NOMO-1 treated with DMSO at 0.1 percent for 48 hours (cell line): ENCODE measurements around the gene CYREN.
"Not testable (repeated sequence)": the region's sequence is repeated elsewhere in the genome, so short reads cannot be mapped to it uniquely, and the experiment has no call there.

Source experiments
- DNase-seq: peaks from one replicate; lab custom pipeline; 2025; ENCODE audit not compliant: unreplicated experiment; lab: John Stamatoyannopoulos, UW

Gene CYREN

GRCh38 chr7:135179321-135179925, 8.9 kb upstream of the CYREN start:
- DNase-seq: no peak

GRCh38 chr7:135178364-135178763, 7.9 kb upstream of the CYREN start:
- DNase-seq: no peak

DNA sequence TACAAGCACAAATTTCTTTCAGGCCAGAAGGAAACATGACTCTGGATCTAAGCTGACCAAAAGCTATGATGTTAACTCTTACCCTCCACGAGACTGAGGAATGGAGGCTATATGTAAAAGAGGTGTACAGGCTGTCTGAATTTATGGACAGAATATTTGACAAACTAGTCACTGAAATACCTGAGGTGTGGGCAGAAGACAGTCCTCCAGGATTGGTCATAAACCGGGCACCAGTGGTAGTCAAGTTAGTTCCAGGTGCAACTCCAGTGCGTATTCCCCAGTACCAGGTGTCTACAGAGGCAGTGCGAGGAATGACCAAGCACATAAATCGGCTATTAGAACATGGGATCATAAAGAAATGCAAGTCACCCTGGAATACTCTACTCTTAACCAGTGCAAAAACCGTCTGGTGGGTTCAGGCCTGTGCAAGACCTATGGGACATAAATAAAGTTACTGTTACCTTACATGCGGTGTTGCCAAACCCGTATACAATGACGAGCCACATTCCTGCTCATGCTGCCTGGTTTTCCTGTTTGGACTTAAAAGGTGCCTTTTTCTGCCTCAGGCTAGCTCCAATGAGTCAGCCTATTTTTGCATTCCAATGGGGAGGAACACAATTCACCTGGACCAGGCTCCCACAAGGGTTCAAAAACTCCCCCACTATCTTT, 6.7 kb upstream of the CYREN start:
- DNase-seq: no peak

DNA sequence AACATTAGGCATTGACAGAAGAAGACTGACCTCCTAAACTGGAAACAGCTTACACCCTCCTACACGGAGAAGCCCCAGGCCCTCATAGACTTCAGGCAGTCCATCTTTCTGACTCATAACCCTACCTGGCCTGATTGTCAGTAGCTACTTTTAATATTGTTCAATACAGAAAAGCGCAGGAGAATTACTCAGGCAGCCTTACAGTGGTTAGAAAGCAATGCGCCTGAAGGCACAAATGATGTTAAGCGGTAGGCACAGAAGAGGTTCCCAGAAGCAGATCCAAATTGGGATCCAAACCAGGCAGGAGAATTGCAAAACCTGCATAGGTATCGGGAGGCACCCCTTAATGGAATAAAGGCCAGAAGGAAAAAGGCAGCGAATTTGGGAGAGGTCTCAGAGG, 5.4 kb upstream of the CYREN start:
- DNase-seq: no peak

GRCh38 chr7:135174941-135175340, 4.4 kb upstream of the CYREN start:
- no peak for DNase-seq

GRCh38 chr7:135173916-135174315, 3.4 kb upstream of the CYREN start:
- DNase-seq: not testable (repeated sequence)

GRCh38 chr7:135171581-135172291, 1.2 kb upstream of the CYREN start:
- DNase-seq: not testable (repeated sequence)

- not testable (repeated sequence) for DNase-seq
Observed at GRCh38 chr7:135170998-135171481, 533 bp upstream of the CYREN start.

- peak; percentile 50 for DNase-seq
Observed at GRCh38 chr7:135169964-135170273, 588 bp downstream of the CYREN start.

DNA sequence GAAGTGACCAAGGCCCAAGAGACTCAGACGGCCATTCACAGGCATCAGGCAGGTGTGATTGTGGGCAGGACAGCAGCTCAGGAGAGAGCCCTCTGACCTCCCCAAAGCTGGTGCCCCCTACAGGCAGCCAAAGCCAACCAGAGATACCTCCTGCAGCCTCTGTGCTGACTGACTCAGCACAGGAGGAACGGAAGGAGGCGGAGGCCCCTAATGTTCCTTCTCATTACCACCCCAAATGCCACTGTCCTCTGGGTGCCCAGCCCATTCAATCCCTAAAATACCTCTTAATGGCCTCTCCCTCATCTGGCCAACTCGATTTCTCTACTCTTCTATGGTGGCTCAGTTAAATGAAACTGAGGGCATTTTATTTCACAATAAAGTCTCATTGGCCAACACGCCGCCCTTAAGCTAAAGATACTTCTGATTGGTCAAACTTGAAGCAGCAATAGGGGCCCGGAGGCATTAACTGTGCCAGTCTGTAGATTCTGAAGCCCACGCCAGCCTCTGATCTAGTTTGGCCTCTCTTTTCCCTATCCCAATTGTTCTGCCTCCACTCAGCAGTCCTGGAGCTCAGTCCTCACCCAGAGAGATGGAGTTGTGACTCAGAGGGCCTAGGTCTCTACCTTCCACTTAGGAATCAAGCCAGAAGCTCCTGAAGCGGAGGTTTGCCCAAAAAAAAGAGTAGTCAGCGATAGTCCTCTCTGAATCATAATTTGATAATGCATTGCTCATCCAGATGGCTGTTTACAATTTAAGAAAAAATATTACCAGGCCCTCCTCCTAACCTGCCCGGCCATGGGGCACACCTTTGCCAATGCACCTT, 1.2 kb downstream of the CYREN start:
- DNase-seq: peak; percentile 30

- DNase-seq: no peak
Observed at GRCh38 chr7:135168489-135169140, 1.9 kb downstream of the CYREN start.

DNA sequence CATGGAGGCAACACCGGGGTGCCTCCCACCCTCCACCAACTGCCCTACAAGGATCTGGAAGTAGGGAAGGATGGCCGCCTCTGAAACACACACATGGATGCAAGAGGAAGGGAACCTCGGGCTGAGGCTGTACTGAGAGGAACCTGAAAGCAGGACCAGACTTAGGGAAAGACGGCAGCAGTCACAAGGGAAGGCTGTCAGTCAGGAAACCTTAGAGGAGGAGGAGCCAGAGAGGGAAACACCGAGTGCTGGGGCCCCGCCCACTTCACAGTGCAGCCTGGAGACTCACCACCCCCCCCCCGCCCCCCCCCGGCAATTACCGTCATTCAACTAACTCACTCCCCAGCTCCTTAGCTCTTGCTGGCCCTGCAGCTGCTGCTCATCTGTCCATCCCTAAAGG, 2.5 kb downstream of the CYREN start:
- DNase-seq: no peak

DNA sequence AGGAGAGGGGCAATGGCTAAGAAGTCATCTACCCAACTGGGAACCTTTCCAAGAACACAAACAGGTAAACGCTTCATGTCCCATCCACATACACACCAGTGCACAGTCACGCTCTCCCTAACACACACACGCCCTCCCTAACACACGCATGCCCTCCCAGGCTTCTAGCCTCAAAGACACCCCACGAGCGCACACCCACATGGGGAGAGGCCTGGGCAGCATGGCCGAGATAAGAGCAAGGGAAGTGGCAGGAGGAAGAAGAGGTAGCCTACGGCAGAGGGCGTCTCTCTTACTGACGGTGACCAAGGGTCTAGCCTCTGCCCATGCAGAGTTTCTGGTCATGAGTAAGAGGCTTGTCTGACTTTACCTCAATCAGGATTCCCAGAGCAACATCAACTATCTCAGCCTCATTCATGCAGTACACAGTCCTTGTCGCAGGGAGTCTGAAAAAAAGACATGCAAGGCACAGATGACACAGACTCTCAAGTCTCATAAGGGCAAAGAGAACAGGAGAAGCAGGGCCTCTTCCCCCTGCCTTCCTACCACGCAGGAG, 3.1 kb downstream of the CYREN start:
- DNase-seq: no peak

DNA sequence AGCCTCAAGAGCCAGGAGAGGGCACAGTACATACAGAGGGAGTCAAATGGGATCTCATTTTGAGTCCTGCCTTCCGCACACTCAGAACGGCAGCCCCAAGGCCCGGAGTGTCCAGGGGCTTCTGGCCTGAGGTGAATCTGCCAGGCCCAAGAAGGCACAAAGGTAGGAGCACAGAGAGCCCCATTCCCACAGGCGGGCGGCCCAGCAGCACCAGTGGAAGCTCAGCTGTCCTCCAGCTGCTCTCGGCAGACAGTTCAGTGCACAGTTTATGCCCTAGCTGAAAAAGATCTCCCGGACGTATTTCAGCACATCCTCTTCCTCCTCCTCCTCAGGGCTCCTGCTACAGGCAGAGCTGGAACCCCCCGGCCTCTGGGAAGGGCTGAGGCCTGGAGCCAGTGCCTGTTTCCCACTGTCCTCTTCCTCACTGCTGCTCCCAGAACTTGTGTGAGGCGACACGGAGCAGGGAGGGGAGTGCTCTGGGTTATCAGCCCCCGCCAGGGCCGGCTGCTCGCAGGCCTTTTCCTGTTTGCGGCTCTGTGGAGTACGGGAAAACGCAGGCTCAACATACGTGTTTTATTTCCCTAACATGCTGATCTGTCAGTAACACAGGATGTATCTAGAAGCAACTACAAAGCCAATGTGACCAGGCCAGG, 4.0 kb downstream of the CYREN start:
- DNase-seq: no peak

GRCh38 chr7:135165862-135166261, 4.6 kb downstream of the CYREN start:
- no peak for DNase-seq

DNA sequence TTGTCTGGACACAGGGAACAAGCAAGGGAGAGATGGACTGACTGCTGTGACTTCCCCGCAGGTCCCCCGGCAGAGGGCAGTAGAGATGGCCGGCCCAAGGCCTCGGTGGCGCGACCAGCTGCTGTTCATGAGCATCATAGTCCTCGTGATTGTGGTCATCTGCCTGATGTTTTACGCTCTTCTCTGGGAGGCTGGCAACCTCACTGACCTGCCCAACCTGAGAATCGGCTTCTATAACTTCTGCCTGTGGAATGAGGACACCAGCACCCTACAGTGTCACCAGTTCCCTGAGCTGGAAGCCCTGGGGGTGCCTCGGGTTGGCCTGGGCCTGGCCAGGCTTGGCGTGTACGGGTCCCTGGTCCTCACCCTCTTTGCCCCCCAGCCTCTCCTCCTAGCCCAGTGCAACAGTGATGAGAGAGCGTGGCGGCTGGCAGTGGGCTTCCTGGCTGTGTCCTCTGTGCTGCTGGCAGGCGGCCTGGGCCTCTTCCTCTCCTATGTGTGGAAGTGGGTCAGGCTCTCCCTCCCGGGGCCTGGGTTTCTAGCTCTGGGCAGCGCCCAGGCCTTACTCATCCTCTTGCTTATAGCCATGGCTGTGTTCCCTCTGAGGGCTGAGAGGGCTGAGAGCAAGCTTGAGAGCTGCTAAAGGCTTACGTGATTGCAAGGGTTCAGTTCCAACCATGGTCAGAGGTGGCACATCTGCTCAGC, 6.0 kb downstream of the CYREN start:
- no peak for DNase-seq

GRCh38 chr7:135162382-135163001, 8.0 kb downstream of the CYREN start:
- DNase-seq: no peak

DNA sequence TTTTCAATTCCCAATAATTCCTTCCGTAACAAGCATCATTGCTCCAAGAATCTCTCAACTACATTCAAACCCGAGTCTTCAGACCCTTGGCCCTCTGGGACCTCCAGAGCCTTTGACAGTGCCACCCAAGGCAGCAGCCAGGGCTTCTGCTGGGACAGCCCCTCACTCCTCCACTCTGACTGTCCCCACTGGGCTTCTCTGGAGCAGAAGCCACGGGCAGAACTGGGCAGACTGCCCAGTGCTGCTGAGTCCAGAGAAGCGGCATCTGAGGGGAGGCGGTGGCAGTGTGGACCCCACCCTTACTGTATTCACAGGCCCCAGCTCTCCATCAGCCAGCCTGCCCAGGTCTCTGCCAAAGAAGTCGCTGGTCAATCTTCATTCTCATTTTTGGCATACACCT, 8.8 kb downstream of the CYREN start:
- DNase-seq: no peak
